ENCODE results near the gene CPT1B. TPM values are rescaled to one million over a fixed set of nuclear protein-coding genes. Genes with fewer than 3 reads are reported as not detected.

Gene CPT1B
- total and polyA plus RNA-seq, 2 experiments from 2014 or later = 1.3 to 2.9 TPM

GRCh38 chr22:50567721-50568252, 10.4 kb downstream of the CPT1B start:
- H3K27ac ChIP-seq = no peak overlapping the region
- no peak overlapping the region for H3K9ac ChIP-seq
- no peak overlapping the region for H3K4me3 ChIP-seq
- no peaks in the 10 kb centered on the region for H3K9me2 ChIP-seq (ENCODE audit: insufficient read depth)
- no peaks in the 10 kb centered on the region for H3K27me3 ChIP-seq (replicated peaks; ENCODE audit: insufficient read depth)
- no peaks in the 10 kb centered on the region for H3K4me1 ChIP-seq (ENCODE audit: insufficient read depth)
- DNase-seq = no peak
- TF ChIP-seq EZH2phosphoT487 (IDR thresholded peaks at IDR 0.05; ENCODE audit: insufficient read depth, low read depth) (no peak), EZH2 (IDR thresholded peaks at IDR 0.05; ENCODE audit: insufficient read depth, poor library complexity, severe bottlenecking) (no peak)
- H2AFZ ChIP-seq = no peak overlapping the region
- in situ Hi-C loops (cut with MboI) = no loop called here
- H3K4me2 ChIP-seq (ENCODE audit: unreplicated experiment) = no peak overlapping the region
- H3K79me2 ChIP-seq (ENCODE audit: insufficient read depth) = no peaks in the 10 kb centered on the region
- H4K20me1 ChIP-seq (ENCODE audit: insufficient read depth) = no peaks in the 10 kb centered on the region
- no peaks in the 10 kb centered on the region for H3K9me3 ChIP-seq (ENCODE audit: low read depth)
- 85% methylated on average over 7 of the region's 7 CpGs for WGBS, 2 experiments (ENCODE audit: low coverage in 1 of 2, low lambda C conversion rate in 2 of 2, missing lambda C conversion rate in 2 of 2)
- H3F3A ChIP-seq (ENCODE audit: insufficient read depth) = no peaks in the 10 kb centered on the region
- H3K36me3 ChIP-seq (ENCODE audit: low read depth) = no peaks in the 10 kb centered on the region

GRCh38 chr22:50564289-50564688, 13.9 kb downstream of the CPT1B start:
- Histone ChIP-seq H4K20me1 (ENCODE audit: insufficient read depth) (no peaks in the 10 kb centered on the region), H3K27ac (no peak overlapping the region), H3K4me1 (ENCODE audit: insufficient read depth) (no peaks in the 10 kb centered on the region), H3K36me3 (ENCODE audit: low read depth) (no peaks in the 10 kb centered on the region), H3F3A (ENCODE audit: insufficient read depth) (no peaks in the 10 kb centered on the region), H3K9me2 (ENCODE audit: insufficient read depth) (no peaks in the 10 kb centered on the region), H3K9me3 (ENCODE audit: low read depth) (no peaks in the 10 kb centered on the region), H3K79me2 (ENCODE audit: insufficient read depth) (no peaks in the 10 kb centered on the region), H2AFZ (no peak overlapping the region), H3K4me3 (no peak overlapping the region), H3K9ac (no peak overlapping the region), H3K27me3 (replicated peaks; ENCODE audit: insufficient read depth) (no peaks in the 10 kb centered on the region), H3K4me2 (ENCODE audit: unreplicated experiment) (no peak overlapping the region)
- in situ Hi-C loops (cut with MboI) = no loop called here
- TF ChIP-seq EZH2 (IDR thresholded peaks at IDR 0.05; ENCODE audit: insufficient read depth, poor library complexity, severe bottlenecking) (no peak), EZH2phosphoT487 (IDR thresholded peaks at IDR 0.05; ENCODE audit: insufficient read depth, low read depth) (no peak)
- 88% methylated on average over 11 of the region's 11 CpGs for WGBS, 2 experiments (ENCODE audit: low coverage in 1 of 2, low lambda C conversion rate in 2 of 2, missing lambda C conversion rate in 2 of 2)
- no peak for DNase-seq

- peak overlapping the region; percentile 54 for H3K9ac ChIP-seq
- peak overlapping the region; percentile 80 for H3K4me3 ChIP-seq
- H4K20me1 ChIP-seq (ENCODE audit: insufficient read depth) = no peaks in the 10 kb centered on the region
- H3K9me2 ChIP-seq (ENCODE audit: insufficient read depth) = no peaks in the 10 kb centered on the region
- no peaks in the 10 kb centered on the region for H3K36me3 ChIP-seq (ENCODE audit: low read depth)
- WGBS, 2 experiments (ENCODE audit: low coverage in 1 of 2, low lambda C conversion rate in 2 of 2, missing lambda C conversion rate in 2 of 2) = 17 to 25% methylated on average over 17 of the region's 17 CpGs
- H3K79me2 ChIP-seq (ENCODE audit: insufficient read depth) = no peaks in the 10 kb centered on the region
- peak overlapping the region; percentile 90 for H3K4me2 ChIP-seq (ENCODE audit: unreplicated experiment)
- no peaks in the 10 kb centered on the region for H3K27me3 ChIP-seq (replicated peaks; ENCODE audit: insufficient read depth)
- DNase-seq = peak; percentile 17
- no peaks in the 10 kb centered on the region for H3K4me1 ChIP-seq (ENCODE audit: insufficient read depth)
- H3F3A ChIP-seq (ENCODE audit: insufficient read depth) = no peaks in the 10 kb centered on the region
- no peak overlapping the region for H3K27ac ChIP-seq
- H3K9me3 ChIP-seq (ENCODE audit: low read depth) = no peaks in the 10 kb centered on the region
- TF ChIP-seq EZH2 (IDR thresholded peaks at IDR 0.05; ENCODE audit: insufficient read depth, poor library complexity, severe bottlenecking) (no peak), EZH2phosphoT487 (IDR thresholded peaks at IDR 0.05; ENCODE audit: insufficient read depth, low read depth) (no peak)
- in situ Hi-C loops (cut with MboI) = no loop called here
- H2AFZ ChIP-seq = peak overlapping the region; percentile 95
These were observed 14.6 kb downstream of the CPT1B start for GRCh38 chr22:50563413-50564160.

- peak within 1 kb of the TSS; percentile 95 for H2AFZ ChIP-seq
- H3K36me3 ChIP-seq (ENCODE audit: low read depth) = no peaks in the 10 kb centered on the region
- no peaks in the 10 kb centered on the region for H3K4me1 ChIP-seq (ENCODE audit: insufficient read depth)
- H3K4me3 ChIP-seq = peak within 1 kb of the TSS; percentile 80
- H3K27ac ChIP-seq = no peak within 1 kb of the TSS
- WGBS, 2 experiments (ENCODE audit: low coverage in 1 of 2, low lambda C conversion rate in 2 of 2, missing lambda C conversion rate in 2 of 2) = 5 to 7% methylated on average over 20 to 46 of the region's 61 CpGs
- H3K79me2 ChIP-seq (ENCODE audit: insufficient read depth) = no peaks in the 10 kb centered on the region
- no peaks in the 10 kb centered on the region for H3F3A ChIP-seq (ENCODE audit: insufficient read depth)
- H3K27me3 ChIP-seq (replicated peaks; ENCODE audit: insufficient read depth) = no peaks in the 10 kb centered on the region
- peak within 1 kb of the TSS; percentile 90 for H3K4me2 ChIP-seq (ENCODE audit: unreplicated experiment)
- H3K9ac ChIP-seq = peak within 1 kb of the TSS; percentile 54
- no peaks in the 10 kb centered on the region for H4K20me1 ChIP-seq (ENCODE audit: insufficient read depth)
- no peaks in the 10 kb centered on the region for H3K9me2 ChIP-seq (ENCODE audit: insufficient read depth)
- DNase-seq = peak; percentile 98
- H3K9me3 ChIP-seq (ENCODE audit: low read depth) = no peaks in the 10 kb centered on the region
- in situ Hi-C loops (cut with MboI) = no loop called here
- TF ChIP-seq EZH2 (IDR thresholded peaks at IDR 0.05; ENCODE audit: insufficient read depth, poor library complexity, severe bottlenecking) (no peak), EZH2phosphoT487 (IDR thresholded peaks at IDR 0.05; ENCODE audit: insufficient read depth, low read depth) (no peak)
These were observed 15.5 kb downstream of the CPT1B start, which contains the start of gene SYCE3 for GRCh38 chr22:50562523-50563412. TSS of gene SYCE3 (minus strand) at chr22:50562919. CDS start at chr22:50556405, 6,514 bp downstream.
